ENCODE measurements around the gene GLYATL2. TPM values are rescaled to one million over a fixed set of nuclear protein-coding genes. Genes with fewer than 3 reads are reported as not detected.

Gene GLYATL2
- total and polyA plus RNA-seq, 2 of the 13 experiments (the other 11 are each of a cell fraction or from before 2014, with no cell fraction given) = not detected

DNA sequence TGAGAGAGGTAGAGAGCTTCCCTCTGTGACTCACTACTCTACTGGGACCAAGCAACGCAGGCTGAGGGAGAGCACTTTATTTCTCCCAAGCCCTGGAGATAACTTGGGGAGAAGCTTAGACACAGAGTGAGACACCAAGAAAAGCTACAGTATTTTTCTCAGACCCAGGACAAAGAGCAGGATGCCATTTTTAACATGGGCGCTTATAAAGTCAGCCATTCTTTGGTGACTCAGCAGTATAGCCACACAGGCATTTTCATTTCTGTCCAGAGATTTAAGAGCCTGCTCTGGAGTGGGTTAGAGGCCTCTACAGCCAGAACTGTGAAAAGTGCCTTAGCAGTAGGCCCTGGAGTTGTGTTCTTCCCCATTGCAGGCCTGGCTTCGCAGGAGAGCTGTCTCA, 57.8 kb downstream of the GLYATL2 start:
- H3K79me2 ChIP-seq (ENCODE audit: insufficient read depth, low read length) = no peaks in the 10 kb centered on the region
- CTCF ChIA-PET (ENCODE audit: low intra/inter-chr PET ratio, low total read pairs) = interaction anchor here (3.5 kb wide), 1 partner anchor 132 kb away, joined by 39 read pairs; no protein-coding TSS in a partner anchor
- H2AFZ ChIP-seq (ENCODE audit: low read length) = no peak overlapping the region
- peaks cover 7% of the 10 kb centered on the region for H3K4me1 ChIP-seq (ENCODE audit: insufficient read depth, low read length)
- no TSS peak for BruUV-seq (replicated peaks)
- TF ChIP-seq CHCHD3 (CRISPR knock-in tag; IDR thresholded peaks at IDR 0.05) (no peak), MAFK (conservative IDR thresholded peaks at IDR 0.05 in 1 of 2, IDR thresholded peaks at IDR 0.05 in 1 of 2; ENCODE audit: low read length in 2 of 2) (peak; percentile 20 to 44; a peak in 2 of 4 replicates)
- POLR2A ChIA-PET = interaction anchor here (0.6 kb wide), 1 partner anchor 25 kb away, joined by 3 read pairs; no protein-coding TSS in a partner anchor
- H3K4me2 ChIP-seq (ENCODE audit: low read depth, low read length) = no peak overlapping the region
- no peaks in the 10 kb centered on the region; the same call in 1 of the 2 replicates for H3K9me3 ChIP-seq (ENCODE audit: low read length)
- H3K9ac ChIP-seq (ENCODE audit: insufficient read depth, low read depth, low read length) = no peak overlapping the region
- ATAC-seq (no peak), FAIRE-seq (no peak), DNase-seq (ENCODE audit: low spot score) (no peak)
- no peaks in the 10 kb centered on the region for H4K20me1 ChIP-seq (ENCODE audit: insufficient read depth, low read length)
- 80% methylated on average over 2 of the region's 3 CpGs for WGBS (ENCODE audit: low lambda C conversion rate)
- H3K27me3 ChIP-seq (ENCODE audit: control insufficient read depth in 1 of 2, insufficient read depth in 2 of 2, low read length in 2 of 2) = no peaks in the 10 kb centered on the region
- no peak overlapping the region for H3K27ac ChIP-seq (ENCODE audit: extremely low read length, insufficient read depth, low read length)
- intact Hi-C loops (cut with micrococcal nuclease; ENCODE audit: unreplicated experiment) = loop anchor here (5.0 kb wide), 1 partner anchor 219 kb away; no protein-coding TSS in a partner anchor
- in situ Hi-C loops (cut with HindIII; ENCODE audit: extremely low pct_ligation_motif_present, low pct_unique_long_range_greater_than_20kb) = loop anchor here (5.0 to 25.0 kb wide), 3 partner anchors 134 to 249 kb away; no protein-coding TSS in a partner anchor
- no peak overlapping the region for H3K4me3 ChIP-seq (replicated peaks in 1 of 3; ENCODE audit: insufficient read depth in 1 of 3, low read depth in 2 of 3, low read length in 3 of 3)
- H3K36me3 ChIP-seq (replicated peaks in 1 of 2; ENCODE audit: control insufficient read depth in 1 of 2, insufficient read depth in 2 of 2, low read length in 2 of 2) = no peaks in the 10 kb centered on the region

DNA sequence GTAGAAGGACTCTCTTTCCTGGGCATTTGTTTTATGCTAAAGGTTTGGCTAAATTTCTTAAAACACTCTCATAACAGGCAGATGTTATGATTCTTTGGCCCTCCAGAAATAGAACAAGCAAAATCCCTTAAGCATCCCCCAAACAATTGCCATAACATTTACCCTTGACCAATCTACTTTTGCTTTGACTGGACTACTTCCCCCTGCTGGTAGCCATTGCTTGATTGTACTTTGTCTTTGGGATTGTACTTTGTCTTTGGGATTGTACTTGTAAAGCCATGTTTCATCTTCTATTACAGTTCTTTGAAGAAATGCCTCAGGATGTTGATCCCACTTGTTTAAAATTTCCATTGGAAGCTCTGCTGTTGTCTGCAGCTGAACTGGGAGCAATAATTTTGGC, 59.5 kb downstream of the GLYATL2 start:
- DNase-seq (ENCODE audit: low spot score) (no peak), ATAC-seq (no peak), FAIRE-seq (no peak)
- ChIA-PET POLR2A (no interaction called here), CTCF (ENCODE audit: low intra/inter-chr PET ratio, low total read pairs) (interaction anchor here (1.4 kb wide), 1 partner anchor 131 kb away, joined by 8 read pairs; no protein-coding TSS in a partner anchor)
- Histone ChIP-seq H3K27ac (ENCODE audit: extremely low read length, insufficient read depth, low read length) (no peak overlapping the region), H3K27me3 (ENCODE audit: control insufficient read depth in 1 of 2, insufficient read depth in 2 of 2, low read length in 2 of 2) (no peaks in the 10 kb centered on the region), H3K4me1 (ENCODE audit: insufficient read depth, low read length) (peaks cover 7% of the 10 kb centered on the region), H2AFZ (ENCODE audit: low read length) (no peak overlapping the region), H3K4me3 (replicated peaks in 1 of 3; ENCODE audit: insufficient read depth in 1 of 3, low read depth in 2 of 3, low read length in 3 of 3) (no peak overlapping the region), H3K9ac (ENCODE audit: insufficient read depth, low read depth, low read length) (no peak overlapping the region), H4K20me1 (ENCODE audit: insufficient read depth, low read length) (no peaks in the 10 kb centered on the region), H3K9me3 (ENCODE audit: low read length) (no peaks in the 10 kb centered on the region; the same call in 1 of the 2 replicates), H3K4me2 (ENCODE audit: low read depth, low read length) (no peak overlapping the region), H3K79me2 (ENCODE audit: insufficient read depth, low read length) (no peaks in the 10 kb centered on the region), H3K36me3 (replicated peaks in 1 of 2; ENCODE audit: control insufficient read depth in 1 of 2, insufficient read depth in 2 of 2, low read length in 2 of 2) (no peaks in the 10 kb centered on the region)
- in situ Hi-C loops (cut with HindIII; ENCODE audit: extremely low pct_ligation_motif_present, low pct_unique_long_range_greater_than_20kb) (loop anchor here (5.0 to 25.0 kb wide), 3 partner anchors 133 to 248 kb away; no protein-coding TSS in a partner anchor), intact Hi-C loops (cut with micrococcal nuclease; ENCODE audit: unreplicated experiment) (loop anchor here (5.0 kb wide), 1 partner anchor 218 kb away; no protein-coding TSS in a partner anchor)
- no TSS peak for BruUV-seq (replicated peaks)
- no peak for TF ChIP-seq NR3C1 (CRISPR knock-in tag; IDR thresholded peaks at IDR 0.05)
- no peak for TF ChIP-seq FOXA1 (IDR thresholded peaks at IDR 0.05)
- no peak for TF ChIP-seq FOXA1 (CRISPR knock-in tag; IDR thresholded peaks at IDR 0.05)
- TF ChIP-seq CCAR2 (optimal IDR thresholded peaks at IDR 0.05; ENCODE audit: low read depth, low read length) = no peak
- TF ChIP-seq RAD21 (CRISPR knock-in tag; IDR thresholded peaks at IDR 0.05) = 0 out of 2 replicates have a peak, but pooled peaks have one; percentile 15
- TF ChIP-seq HNF4A (CRISPR knock-in tag; IDR thresholded peaks at IDR 0.05) = peak; percentile 21; the same call in 1 of the 2 replicates
- TF ChIP-seq, protein P1, sequence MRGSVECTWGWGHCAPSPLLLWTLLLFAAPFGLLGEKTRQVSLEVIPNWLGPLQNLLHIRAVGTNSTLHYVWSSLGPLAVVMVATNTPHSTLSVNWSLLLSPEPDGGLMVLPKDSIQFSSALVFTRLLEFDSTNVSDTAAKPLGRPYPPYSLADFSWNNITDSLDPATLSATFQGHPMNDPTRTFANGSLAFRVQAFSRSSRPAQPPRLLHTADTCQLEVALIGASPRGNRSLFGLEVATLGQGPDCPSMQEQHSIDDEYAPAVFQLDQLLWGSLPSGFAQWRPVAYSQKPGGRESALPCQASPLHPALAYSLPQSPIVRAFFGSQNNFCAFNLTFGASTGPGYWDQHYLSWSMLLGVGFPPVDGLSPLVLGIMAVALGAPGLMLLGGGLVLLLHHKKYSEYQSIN (CRISPR knock-in tag; IDR thresholded peaks at IDR 0.05; ENCODE audit: borderline replicate concordance) = no peak
- TF ChIP-seq STAG1 (CRISPR knock-in tag; IDR thresholded peaks at IDR 0.05) = peak; percentile 26; the same call in 1 of the 2 replicates
- no peak for TF ChIP-seq ZNF274 (CRISPR knock-in tag; IDR thresholded peaks at IDR 0.05)
- TF ChIP-seq ZBTB21 (CRISPR knock-in tag; IDR thresholded peaks at IDR 0.05) = no peak
- TF ChIP-seq ZNF660 (CRISPR knock-in tag; IDR thresholded peaks at IDR 0.05; ENCODE audit: borderline replicate concordance, low read depth) = no peak
- TF ChIP-seq, protein P2, sequence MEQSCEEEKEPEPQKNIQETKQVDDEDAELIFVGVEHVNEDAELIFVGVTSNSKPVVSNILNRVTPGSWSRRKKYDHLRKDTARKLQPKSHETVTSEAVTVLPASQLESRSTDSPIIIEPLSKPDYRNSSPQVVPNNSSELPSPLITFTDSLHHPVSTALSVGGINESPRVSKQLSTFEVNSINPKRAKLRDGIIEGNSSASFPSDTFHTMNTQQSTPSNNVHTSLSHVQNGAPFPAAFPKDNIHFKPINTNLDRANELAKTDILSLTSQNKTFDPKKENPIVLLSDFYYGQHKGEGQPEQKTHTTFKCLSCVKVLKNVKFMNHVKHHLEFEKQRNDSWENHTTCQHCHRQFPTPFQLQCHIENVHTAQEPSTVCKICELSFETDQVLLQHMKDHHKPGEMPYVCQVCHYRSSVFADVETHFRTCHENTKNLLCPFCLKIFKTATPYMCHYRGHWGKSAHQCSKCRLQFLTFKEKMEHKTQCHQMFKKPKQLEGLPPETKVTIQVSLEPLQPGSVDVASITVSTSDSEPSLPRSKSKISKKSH (CRISPR knock-in tag; IDR thresholded peaks at IDR 0.05; ENCODE audit: borderline replicate concordance) = no peak
